HAP-1 (cell line): ENCODE data around the gene DHRS7.
"Not testable (repeated sequence)": the region's sequence is repeated elsewhere in the genome, so short reads cannot be mapped to it uniquely, and the experiment has no call there.

Experiments
- DNase-seq, 2 experiments: peaks; one replicate each; pipeline ENCODE4 v3.0.0-alpha.2; 2016 to 2020; ENCODE audit warnings: low spot score in 2 of 2
- H3K27me3 ChIP-seq: fragments of 250-450 bp; sonication (Bioruptor Pico); 2 replicates; pipeline ENCODE4 v1.5.1; 2020; ENCODE audit warnings: low read depth, mild to moderate bottlenecking, moderate library complexity
- H3K36me3 ChIP-seq: fragments of 250-450 bp; sonication (Bioruptor Pico); replicated peaks from 2 replicates; pipeline ENCODE4 v1.5.1; 2020; ENCODE audit warnings: mild to moderate bottlenecking
- H3K4me1 ChIP-seq: fragments of 250-450 bp; sonication (Bioruptor Pico); 2 replicates; pipeline ENCODE4 v1.5.1; 2020; ENCODE audit warnings: mild to moderate bottlenecking
- H3K4me3 ChIP-seq: fragments of 250-450 bp; sonication (Bioruptor Pico); 2 replicates; pipeline ENCODE4 v1.5.1; 2020; ENCODE audit warnings: mild to moderate bottlenecking, moderate library complexity
- H3K9me3 ChIP-seq: fragments of 250-450 bp; sonication (Bioruptor Pico); 2 replicates; pipeline ENCODE4 v1.5.1; 2020; ENCODE audit warnings: mild to moderate bottlenecking, moderate library complexity
- in situ Hi-C: fragments of 300-500 bp; cut with MboI; formaldehyde crosslinking; loops from 3 replicates; pipeline ENCODE4 v1.14.3; 2020; ENCODE audit warnings: low sequenced_read_pairs, inconsistent platforms, mixed read lengths

The DHRS7 gene

GRCh38 chr14:60153991-60154390, 11.2 kb downstream of the DHRS7 start:
- in situ Hi-C loops: no loop called here
- Histone ChIP-seq H3K36me3 (peaks cover 25% of the 10 kb centered on the region), H3K9me3 (no peaks in the 10 kb centered on the region), H3K27me3 (no peaks in the 10 kb centered on the region), H3K4me3 (no peak overlapping the region), H3K4me1 (peaks cover 4% of the 10 kb centered on the region; the same call in 1 of the 2 replicates)
- DNase-seq: no peak

- Histone ChIP-seq H3K27me3 (no peaks in the 10 kb centered on the region), H3K4me1 (peaks cover 4% of the 10 kb centered on the region; the same call in 1 of the 2 replicates), H3K4me3 (no peak overlapping the region), H3K36me3 (peaks cover 24% of the 10 kb centered on the region), H3K9me3 (no peaks in the 10 kb centered on the region)
- in situ Hi-C loops: no loop called here
- DNase-seq: no peak
These were observed 13.5 kb downstream of the DHRS7 start for GRCh38 chr14:60151715-60152114.

- Histone ChIP-seq H3K27me3 (no peaks in the 10 kb centered on the region), H3K4me1 (peaks cover 3% of the 10 kb centered on the region; the same call in 1 of the 2 replicates), H3K36me3 (peaks cover 12% of the 10 kb centered on the region; the same call in 1 of the 2 replicates), H3K9me3 (no peaks in the 10 kb centered on the region), H3K4me3 (no peak overlapping the region)
- DNase-seq: no peak
- in situ Hi-C loops: no loop called here
These were observed 30.5 kb downstream of the DHRS7 start for GRCh38 chr14:60134702-60135101.

- H3K9me3 ChIP-seq: no peaks in the 10 kb centered on the region
- in situ Hi-C loops: no loop called here
- H3K4me3 ChIP-seq: no peak overlapping the region
- H3K36me3 ChIP-seq: peaks cover 14% of the 10 kb centered on the region
- no peak for DNase-seq
- no peaks in the 10 kb centered on the region; the same call in 1 of the 2 replicates for H3K4me1 ChIP-seq
- no peaks in the 10 kb centered on the region for H3K27me3 ChIP-seq
These were observed 31.7 kb downstream of the DHRS7 start for GRCh38 chr14:60133487-60133886.

GRCh38 chr14:60125918-60126317, 39.3 kb downstream of the DHRS7 start:
- Histone ChIP-seq H3K4me3 (no peak overlapping the region), H3K27me3 (no peaks in the 10 kb centered on the region), H3K9me3 (no peaks in the 10 kb centered on the region), H3K36me3 (peaks cover 49% of the 10 kb centered on the region), H3K4me1 (no peaks in the 10 kb centered on the region)
- in situ Hi-C loops: no loop called here
- DNase-seq: no peak

DNA sequence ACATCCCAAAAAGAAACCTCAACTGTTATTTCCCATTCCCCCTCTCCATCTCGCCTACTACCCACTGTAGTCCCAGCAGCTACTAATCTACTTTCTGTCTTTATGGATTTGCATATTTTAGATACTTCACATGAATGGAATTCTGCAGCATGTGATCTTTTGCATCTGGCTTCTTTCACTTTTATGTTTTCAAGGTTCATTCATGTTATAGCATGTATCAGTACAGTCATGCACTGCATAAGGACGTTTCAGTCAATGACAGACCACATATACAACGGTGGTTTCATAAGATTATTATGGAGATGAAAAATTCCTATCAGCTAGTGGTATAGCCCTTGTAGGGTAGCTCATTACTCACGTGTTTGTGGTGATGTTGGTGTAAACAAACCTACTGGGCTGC, 49.0 kb downstream of the DHRS7 start:
- in situ Hi-C loops: no loop called here
- no peaks in the 10 kb centered on the region for H3K27me3 ChIP-seq
- no peak overlapping the region for H3K4me3 ChIP-seq
- H3K4me1 ChIP-seq: no peaks in the 10 kb centered on the region
- H3K9me3 ChIP-seq: no peaks in the 10 kb centered on the region
- peaks cover 24% of the 10 kb centered on the region for H3K36me3 ChIP-seq
- no peak for DNase-seq

DNA sequence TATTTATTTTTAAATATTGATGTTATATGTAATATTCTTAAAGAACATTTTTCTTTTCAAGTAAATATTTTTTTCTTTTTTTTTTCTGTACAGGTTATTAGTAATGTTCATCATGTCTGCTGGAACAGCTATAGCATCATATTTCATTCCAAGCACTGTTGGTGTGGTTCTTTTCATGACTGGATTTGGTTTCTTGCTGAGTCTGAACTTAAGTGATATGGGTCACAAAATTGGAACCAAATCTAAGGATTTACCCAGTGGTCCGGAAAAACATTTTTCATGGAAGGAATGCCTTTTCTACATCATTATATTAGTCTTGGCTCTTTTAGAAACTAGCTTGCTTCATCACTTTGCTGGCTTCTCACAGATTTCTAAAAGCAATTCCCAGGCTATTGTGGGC, 50.3 kb downstream of the DHRS7 start:
- H3K27me3 ChIP-seq: no peaks in the 10 kb centered on the region
- in situ Hi-C loops: no loop called here
- H3K9me3 ChIP-seq: no peaks in the 10 kb centered on the region
- peaks cover 24% of the 10 kb centered on the region for H3K36me3 ChIP-seq
- H3K4me1 ChIP-seq: no peaks in the 10 kb centered on the region
- H3K4me3 ChIP-seq: no peak overlapping the region
- no peak for DNase-seq

DNA sequence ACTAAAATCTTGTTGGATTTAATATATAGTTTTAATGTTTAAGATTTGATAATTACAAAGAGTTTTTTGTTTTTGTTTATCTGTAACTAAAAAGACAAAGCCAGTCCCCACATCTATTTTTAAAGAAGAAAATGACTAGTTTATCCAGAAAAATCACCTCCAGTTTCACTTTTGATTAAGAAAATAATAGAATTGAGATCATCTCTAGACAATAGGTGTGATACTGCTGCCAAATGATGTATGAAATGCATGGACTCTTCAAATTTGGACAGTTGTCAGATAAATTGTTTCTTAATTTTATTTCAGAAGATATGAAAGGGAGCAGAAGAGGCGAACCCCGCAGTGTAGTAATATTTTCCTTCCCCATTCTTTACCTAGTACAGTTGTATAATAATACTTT, 53.5 kb downstream of the DHRS7 start:
- Histone ChIP-seq H3K4me1 (peaks cover 11% of the 10 kb centered on the region), H3K9me3 (no peaks in the 10 kb centered on the region), H3K36me3 (peaks cover 14% of the 10 kb centered on the region), H3K4me3 (no peak overlapping the region), H3K27me3 (no peaks in the 10 kb centered on the region)
- no peak for DNase-seq
- in situ Hi-C loops: no loop called here

- DNase-seq: peak in 1 of 2 experiments; percentile 24
- Histone ChIP-seq H3K27me3 (no peaks in the 10 kb centered on the region), H3K4me3 (no peak overlapping the region), H3K36me3 (peaks cover 6% of the 10 kb centered on the region), H3K9me3 (no peaks in the 10 kb centered on the region), H3K4me1 (peaks cover 11% of the 10 kb centered on the region)
- in situ Hi-C loops: no loop called here
These were observed 57.7 kb downstream of the DHRS7 start for GRCh38 chr14:60107477-60107876.

- Histone ChIP-seq H3K36me3 (peaks cover 6% of the 10 kb centered on the region), H3K27me3 (no peaks in the 10 kb centered on the region), H3K9me3 (no peaks in the 10 kb centered on the region), H3K4me1 (peaks cover 11% of the 10 kb centered on the region), H3K4me3 (no peak overlapping the region)
- no peak for DNase-seq
- in situ Hi-C loops: no loop called here
These were observed 58.9 kb downstream of the DHRS7 start for GRCh38 chr14:60106339-60106738.

DNA sequence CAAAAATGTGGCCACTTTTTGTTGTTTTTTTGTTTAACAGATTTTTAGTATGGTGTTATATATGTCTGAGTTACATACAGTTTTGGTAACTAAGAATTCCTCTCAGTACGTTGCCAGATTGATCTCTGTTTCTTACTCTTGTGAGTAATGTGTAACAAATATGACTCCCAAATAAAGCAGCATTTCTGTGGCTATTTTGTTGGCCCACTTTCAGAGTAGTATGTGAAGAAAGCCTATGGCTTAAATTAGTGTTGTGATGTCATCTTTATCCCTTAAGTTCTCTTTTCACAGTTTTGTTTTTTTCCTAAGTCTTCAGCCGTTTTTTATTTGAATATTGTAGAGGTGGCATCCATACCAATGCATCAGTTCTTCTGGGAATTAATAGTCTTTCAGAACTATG, 62.8 kb downstream of the DHRS7 start:
- in situ Hi-C loops: no loop called here
- H3K36me3 ChIP-seq: peaks cover 6% of the 10 kb centered on the region; the same call in 1 of the 2 replicates
- no peaks in the 10 kb centered on the region for H3K9me3 ChIP-seq
- DNase-seq: no peak
- no peak overlapping the region for H3K4me3 ChIP-seq
- H3K27me3 ChIP-seq: no peaks in the 10 kb centered on the region
- H3K4me1 ChIP-seq: peaks cover 5% of the 10 kb centered on the region

DNA sequence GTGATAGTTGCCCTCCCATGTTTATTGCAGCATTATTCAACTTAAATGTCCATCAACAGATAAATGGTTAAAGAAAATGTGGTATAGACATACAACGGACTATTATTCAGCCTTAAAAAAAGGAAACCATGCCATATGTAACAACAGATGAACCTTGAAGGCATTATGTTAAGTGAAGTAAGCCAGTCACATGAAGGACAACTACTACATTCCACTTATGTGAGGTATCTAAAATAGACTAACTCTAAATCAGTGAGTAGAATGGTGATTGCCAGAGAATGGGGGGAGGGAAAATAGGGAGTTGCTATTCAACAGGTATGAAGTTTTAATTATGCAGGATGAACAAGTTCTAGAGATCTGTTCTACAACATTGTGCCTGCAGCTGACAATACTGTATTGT, 63.4 kb downstream of the DHRS7 start:
- no peaks in the 10 kb centered on the region for H3K9me3 ChIP-seq
- peaks cover 9% of the 10 kb centered on the region; the same call in 1 of the 2 replicates for H3K36me3 ChIP-seq
- in situ Hi-C loops: no loop called here
- no peak overlapping the region for H3K4me3 ChIP-seq
- H3K4me1 ChIP-seq: no peaks in the 10 kb centered on the region
- DNase-seq: no peak
- H3K27me3 ChIP-seq: no peaks in the 10 kb centered on the region

GRCh38 chr14:60099855-60100254, 65.3 kb downstream of the DHRS7 start:
- in situ Hi-C loops: not testable (repeated sequence)

DNA sequence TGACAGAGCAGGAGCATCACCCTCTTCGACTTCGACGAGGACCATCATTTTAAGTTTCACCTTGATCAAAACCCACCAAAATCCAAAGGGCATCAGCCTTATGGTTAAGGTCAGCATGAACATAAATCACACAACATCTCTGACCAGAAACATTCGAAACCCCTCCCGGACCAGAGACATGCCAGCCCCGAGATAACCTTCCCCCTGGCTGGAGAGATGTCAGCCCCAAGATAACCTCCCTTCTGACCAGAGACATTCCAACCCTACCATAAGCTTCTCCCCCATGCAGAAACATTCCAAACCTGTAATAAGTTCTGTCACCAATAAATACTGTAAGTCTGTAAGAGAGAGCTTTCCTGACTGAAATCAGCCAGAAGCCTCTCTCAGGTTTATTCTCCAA, 67.2 kb downstream of the DHRS7 start:
- Histone ChIP-seq H3K27me3 (no peaks in the 10 kb centered on the region), H3K4me3 (no peak overlapping the region), H3K36me3 (peaks cover 12% of the 10 kb centered on the region; the same call in 1 of the 2 replicates), H3K4me1 (peaks cover 7% of the 10 kb centered on the region), H3K9me3 (no peaks in the 10 kb centered on the region)
- in situ Hi-C loops: no loop called here
- DNase-seq: no peak

More at GRCh38 chr14:60099855-60100254, 65.3 kb downstream of the DHRS7 start:
- not testable (repeated sequence) for H3K4me1 ChIP-seq, H3K9me3 ChIP-seq, H3K27me3 ChIP-seq, DNase-seq, H3K4me3 ChIP-seq
- peaks cover 12% of the 10 kb centered on the region; the same call in 1 of the 2 replicates for H3K36me3 ChIP-seq
